Glomerular visceral epithelial cell (primary cell): Measurements from ENCODE around the gene SCUBE3.

Source experiments
- DNase-seq: peaks from one replicate; pipeline ENCODE4 v3.0.0-alpha.2; 2016; ENCODE audit errors: extremely low spot score

SCUBE3 gene

DNA sequence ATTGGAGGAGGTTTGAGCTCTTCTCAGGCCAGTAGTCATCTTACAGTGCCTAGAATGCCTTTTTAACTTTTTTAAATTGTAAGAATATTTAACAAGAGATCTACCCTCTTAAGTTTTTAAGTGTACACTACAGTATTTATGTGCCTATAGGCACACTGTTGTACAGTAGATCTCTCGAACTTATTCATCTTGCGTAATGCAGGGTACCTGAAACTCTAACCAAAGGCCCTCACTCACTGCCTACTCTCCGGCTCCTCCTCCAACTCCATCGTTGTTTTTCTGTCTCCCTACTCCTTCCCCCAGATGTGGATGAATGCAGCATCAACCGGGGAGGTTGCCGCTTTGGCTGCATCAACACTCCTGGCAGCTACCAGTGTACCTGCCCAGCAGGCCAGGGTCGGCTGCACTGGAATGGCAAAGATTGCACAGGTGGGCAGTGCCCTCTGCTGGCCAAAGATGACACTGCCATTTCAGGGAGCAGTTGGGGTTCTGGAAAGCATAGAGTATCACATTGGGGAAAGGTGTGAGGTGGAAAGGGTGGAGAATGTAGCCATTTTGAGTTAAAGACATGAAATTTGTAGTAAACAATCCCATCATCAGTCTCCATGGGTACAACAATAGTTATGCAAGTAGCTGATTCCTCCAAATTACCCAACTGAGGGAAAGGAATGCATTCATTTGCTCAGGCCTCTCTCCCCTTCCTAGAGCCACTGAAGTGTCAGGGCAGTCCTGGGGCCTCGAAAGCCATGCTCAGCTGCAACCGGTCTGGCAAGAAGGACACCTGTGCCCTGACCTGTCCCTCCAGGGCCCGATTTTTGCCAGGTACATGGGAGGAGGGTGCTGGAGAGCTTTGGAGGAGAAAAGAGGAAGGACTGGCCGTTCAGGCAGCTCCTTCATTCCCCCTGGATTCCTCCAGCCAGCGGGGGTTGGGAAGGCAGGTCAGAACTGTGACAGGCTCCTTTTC, 27.4 kb downstream of the SCUBE3 start:
- peak; percentile 70 for DNase-seq

GRCh38 chr6:35242486-35242885, 28.7 kb downstream of the SCUBE3 start:
- no peak for DNase-seq

DNA sequence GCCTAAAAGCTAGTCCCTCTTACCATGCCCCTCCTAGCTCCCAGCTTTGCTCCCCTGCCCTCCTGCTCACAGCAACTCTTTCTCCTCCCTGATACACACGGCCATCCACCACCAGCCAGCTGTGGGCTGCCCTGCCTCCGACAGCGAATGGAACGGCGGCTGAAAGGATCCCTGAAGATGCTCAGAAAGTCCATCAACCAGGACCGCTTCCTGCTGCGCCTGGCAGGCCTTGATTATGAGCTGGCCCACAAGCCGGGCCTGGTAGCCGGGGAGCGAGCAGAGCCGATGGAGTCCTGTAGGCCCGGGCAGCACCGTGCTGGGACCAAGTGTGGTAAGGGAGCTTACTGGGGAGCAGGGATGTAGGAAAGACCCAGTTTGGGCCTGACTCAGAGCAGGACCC, 29.1 kb downstream of the SCUBE3 start:
- no peak for DNase-seq

GRCh38 chr6:35243386-35243958, 29.7 kb downstream of the SCUBE3 start:
- no peak for DNase-seq

DNA sequence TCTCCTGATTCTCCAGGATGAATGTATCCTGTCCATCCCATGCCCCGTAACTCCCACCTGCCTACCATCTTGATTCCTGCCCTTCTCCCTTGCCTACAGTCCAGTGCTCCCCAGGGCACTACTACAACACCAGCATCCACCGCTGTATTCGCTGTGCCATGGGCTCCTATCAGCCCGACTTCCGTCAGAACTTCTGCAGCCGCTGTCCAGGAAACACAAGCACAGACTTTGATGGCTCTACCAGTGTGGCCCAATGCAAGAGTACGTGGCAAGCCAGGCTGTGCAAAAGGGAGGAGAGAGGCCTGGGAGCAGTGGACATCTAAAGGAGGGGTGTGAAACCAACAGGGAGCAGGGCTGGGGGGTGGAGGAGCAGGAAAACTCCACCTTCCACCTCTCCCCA, 30.8 kb downstream of the SCUBE3 start:
- no peak for DNase-seq

DNA sequence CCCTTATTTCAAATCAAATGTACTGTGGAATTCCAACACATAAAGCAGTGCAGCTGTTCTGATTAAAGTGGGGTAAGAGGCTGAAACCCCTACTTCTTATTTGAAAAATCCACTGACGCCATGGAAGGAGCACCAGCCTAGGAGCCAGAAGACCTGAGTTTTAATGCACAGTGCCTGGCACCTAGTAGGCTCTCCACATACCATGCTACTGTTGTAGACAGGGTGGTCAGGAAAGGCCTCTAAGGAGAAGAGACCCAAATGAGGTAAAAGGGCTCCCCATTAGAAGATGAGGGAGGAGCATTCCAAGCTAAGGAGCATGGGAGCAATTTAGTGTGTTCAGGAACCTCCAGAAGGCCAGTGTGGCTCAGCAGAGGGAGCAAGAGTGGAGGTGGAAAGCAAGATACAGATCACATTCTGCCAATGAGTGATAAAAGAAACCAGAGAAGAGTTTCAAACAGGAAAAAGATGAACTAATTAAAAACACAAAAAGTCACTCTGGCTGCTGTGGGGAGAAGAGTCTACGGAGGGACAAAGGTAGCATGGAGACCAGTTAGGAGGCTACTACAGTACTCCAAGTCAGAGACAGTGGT, 34.0 kb downstream of the SCUBE3 start:
- no peak for DNase-seq

GRCh38 chr6:35248300-35248699, 34.5 kb downstream of the SCUBE3 start:
- no peak for DNase-seq

DNA sequence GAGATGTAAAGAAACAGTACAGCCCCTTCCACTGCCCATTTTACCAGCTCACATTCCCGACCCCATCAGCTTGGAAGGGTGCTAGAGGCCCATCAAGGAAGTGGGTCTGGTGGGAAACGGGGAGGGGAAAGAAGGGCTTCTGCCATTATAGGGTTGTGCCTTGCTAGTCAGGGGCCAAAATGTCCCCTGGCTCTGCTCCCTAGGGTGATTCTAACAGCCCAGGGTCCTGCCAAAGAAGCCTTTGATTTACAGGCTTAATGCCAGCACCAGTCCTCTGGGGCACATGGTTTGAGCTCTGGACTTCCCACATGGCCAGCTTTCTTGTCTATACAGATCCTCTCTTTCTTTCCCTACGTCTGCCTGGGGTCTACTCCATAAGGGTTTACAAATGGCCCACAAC, 35.2 kb downstream of the SCUBE3 start:
- no peak for DNase-seq

DNA sequence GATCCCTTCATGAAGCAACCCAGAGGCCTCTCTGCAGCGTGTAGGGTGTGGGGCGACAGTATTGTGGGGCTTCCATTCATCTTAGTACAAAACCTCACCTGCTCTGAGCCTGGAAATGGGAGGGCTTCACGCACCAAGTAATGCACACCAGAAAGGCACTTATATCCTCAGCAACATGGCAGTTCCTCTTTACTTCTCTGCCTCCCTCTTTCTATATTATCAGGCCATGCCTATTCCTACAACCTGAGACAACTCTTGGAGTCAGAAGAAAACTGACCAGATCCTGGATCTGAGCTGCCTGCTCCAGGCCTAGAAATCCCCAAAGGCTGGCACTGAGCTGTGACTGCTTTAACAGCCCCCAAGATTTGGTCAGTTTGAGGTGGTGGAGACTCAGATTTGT, 38.2 kb downstream of the SCUBE3 start:
- no peak for DNase-seq

- DNase-seq: no peak
Observed at GRCh38 chr6:35253249-35253648, 39.5 kb downstream of the SCUBE3 start.

DNA sequence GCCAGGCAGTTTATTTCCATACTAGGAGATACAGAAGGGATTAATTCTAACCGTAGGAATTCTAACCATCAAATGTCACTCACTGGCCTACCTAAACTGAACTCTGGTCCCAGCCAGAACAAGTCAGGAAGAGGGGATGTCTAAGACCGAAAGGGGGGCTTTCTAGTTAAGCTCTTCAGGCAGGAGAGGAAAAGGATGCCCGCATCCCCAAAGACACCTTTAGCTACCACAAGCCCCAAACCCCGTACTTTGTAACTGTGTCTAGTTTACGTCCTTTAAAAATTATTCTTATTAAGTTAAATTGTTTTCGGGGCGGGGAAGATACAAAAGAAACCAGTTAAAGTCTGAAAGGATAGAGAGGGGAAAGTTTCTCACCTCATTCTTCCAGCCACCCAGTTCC, 44.6 kb downstream of the SCUBE3 start:
- no peak for DNase-seq

- no peak for DNase-seq
Observed at GRCh38 chr6:35258858-35259193, 45.1 kb downstream of the SCUBE3 start.

- peak; percentile 98 for DNase-seq
Observed at GRCh38 chr6:35259194-35259947, 45.6 kb downstream of the SCUBE3 start, which contains the start of gene ZNF76. TSS of gene ZNF76 (plus strand) at chr6:35259735. CDS start at chr6:35281152, 21,417 bp downstream.

DNA sequence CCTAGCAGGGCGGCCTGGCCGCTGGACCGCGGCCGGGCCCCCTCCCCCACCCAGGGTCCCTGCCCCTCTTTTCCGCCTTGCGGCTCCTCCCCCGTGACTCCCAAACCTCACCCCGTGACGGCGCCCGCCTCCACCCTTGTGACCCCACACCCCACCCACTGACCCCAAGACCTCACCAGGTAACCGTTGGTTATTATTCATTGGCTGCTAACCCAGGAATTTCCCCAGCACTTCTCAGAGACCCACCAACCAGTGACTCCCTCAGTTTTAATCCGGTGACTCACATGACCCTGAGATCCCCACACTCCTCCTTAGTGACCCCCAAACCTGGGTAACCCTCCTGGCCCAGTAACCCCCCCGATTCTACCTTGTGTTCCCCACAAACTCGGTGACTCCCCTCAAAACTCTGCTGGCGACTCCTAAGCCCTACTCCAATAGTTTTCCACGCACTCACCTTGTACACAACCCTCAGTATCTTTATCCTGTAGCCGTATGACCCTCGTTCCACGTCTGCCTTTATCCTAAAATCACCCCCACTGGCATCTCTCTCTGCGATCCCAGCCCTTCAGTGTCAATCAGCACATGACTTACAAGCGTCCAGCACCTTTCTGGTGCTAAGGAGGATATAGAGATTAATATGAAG, 46.3 kb downstream of the SCUBE3 start:
- DNase-seq: peak; percentile 57

DNA sequence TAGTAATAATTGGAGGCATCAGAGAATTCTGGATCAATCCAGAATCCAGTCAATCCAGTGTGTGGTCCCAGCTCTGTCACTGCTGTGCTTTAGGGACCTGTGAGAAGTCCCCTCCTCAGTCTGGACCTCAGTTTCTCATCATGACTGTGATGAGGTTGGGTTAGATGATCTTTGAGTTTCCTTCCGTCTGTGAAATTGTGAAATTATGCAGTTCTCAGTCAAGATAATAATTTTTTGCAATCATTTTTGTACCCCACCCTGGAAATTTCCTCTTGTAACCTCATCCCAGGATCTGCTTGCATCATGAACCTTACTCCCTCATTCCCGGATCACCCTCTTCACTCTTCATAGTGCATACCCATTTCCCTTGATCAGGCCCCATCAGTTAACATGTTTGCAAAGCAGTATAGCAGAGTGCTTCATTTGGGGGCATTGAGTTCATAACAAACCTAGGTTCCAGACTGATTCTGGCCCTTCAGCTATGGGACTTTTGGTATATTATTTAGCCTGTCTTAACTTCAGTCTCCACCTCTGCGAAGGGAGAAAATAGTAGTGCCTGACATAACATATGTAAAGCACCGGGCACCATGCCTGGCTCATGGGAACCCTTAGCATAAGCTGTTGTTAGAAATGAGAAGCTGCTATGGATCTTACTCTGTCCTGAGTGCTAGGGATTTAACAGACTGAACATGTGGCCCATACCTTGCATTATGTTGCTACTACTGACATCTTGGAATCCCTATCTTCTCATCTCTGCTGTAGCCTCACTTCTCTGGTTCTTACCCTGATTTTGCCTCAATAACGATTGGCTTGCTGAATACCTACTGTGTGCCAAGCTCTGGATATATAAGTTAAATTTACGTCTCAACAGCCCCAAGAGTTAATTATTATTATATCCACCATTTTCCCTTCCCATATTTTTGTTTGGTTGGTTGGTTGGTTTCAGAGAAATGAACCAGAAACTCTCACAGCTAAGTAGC, 47.1 kb downstream of the SCUBE3 start:
- DNase-seq: no peak

DNA sequence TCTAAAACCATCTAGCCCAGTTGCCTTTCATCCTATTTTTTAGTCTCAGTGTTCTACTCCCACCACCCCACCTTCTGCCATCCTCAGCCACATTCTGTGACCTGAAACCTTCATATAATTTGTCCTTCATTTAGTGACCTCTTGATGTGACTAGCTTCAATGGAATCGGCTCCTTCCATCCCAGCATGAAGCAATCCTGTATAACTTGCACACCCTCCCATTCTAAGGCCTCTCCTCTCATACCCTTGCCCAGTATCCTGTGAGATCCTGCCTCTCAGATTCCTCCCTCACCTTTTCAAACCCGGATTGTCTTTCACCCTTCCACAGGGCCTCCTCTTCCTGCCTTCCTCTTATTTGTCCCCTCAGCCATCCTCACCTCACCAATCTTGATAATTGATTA, 48.8 kb downstream of the SCUBE3 start:
- DNase-seq: no peak

GRCh38 chr6:35264550-35265274, 51.0 kb downstream of the SCUBE3 start:
- no peak for DNase-seq

DNA sequence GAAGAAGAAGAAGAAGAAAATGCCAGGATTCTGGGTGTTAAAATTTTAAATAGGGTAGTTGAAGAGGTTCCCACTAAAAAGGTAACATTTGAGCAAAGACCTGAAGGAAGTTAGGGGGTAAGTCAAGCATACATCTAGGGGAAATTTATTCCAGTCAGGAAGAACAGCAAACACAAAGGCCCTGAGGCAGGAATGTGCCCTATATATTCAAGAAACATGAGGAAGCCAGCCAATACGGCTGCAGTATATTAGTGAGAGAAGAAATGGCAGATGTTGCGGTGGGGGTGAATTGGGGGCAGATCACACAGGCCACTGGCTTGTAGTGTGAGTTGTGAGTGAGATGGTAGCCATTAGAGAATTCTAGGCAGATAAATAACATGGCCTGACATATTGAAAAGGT, 51.8 kb downstream of the SCUBE3 start:
- no peak for DNase-seq

DNA sequence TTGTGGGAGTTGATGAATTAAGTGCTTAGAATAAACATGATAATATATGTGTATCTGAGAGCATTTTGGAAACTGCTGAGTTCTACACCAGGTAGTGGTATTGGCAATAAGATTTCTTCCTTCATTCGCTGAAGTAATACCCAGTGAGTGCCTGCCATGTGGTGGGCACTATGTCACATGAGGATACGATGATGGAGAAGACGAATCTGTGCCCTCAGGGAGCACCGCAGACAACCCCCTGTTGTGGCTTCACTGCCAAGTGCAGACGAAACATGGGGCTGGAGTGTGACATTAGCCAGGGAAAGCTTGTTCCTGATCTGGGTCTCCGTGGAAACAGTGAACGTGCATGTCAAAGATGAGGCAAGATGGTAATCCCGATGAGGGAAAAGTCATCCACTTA, 53.7 kb downstream of the SCUBE3 start:
- no peak for DNase-seq

DNA sequence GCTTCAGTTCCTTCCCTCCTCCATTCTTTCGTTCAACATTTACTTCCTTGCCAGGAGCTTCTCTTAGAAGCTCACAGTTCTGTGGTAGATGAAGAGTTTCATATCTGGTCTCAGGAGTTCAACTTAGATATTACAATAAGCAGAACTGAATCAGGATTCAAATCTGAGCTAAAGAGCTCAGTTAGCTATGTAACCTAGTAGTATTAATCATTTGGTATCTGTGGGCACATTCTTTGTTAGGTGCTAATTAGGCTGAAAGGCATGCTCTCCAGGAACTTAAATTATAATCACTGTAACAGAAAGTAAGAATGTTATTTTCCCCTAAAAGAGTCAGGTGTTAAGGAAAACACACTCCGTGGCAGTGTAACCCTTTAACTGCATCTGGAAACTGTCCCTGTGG, 54.1 kb downstream of the SCUBE3 start:
- DNase-seq: no peak
